GM23338 (cell line): Measurements from ENCODE around the gene PCDHGB1. TPM values are rescaled to one million over a fixed set of nuclear protein-coding genes. Genes with fewer than 3 reads are reported as not detected.

ENCODE experiments used
- ATAC-seq: fragments of 200-7000 bp; cut with Tn5 transposase; 3 replicates; pipeline ENCODE4 v1.9.1; 2020
- DNase-seq: peaks from one replicate; pipeline ENCODE4 v3.0.0-alpha.2; 2015; ENCODE audit warnings: low spot score
- H2AFZ ChIP-seq: fragments of 200-600 bp; sonication (generic); 2 replicates; pipeline ENCODE4 v1.8.0; 2016; ENCODE audit warnings: antibody characterized with exemption, mild to moderate bottlenecking, moderate library complexity
- H3F3A ChIP-seq: fragments of 200-600 bp; sonication (generic); replicated peaks from 2 replicates; pipeline ENCODE4 v1.8.0; 2017; ENCODE audit warnings: antibody characterized with exemption, mixed run types, low read depth
- H3K27ac ChIP-seq: fragments of 200-600 bp; sonication (generic); 2 replicates; pipeline ENCODE4 v1.6.1; 2016; ENCODE audit warnings: low read depth
- H3K27me3 ChIP-seq: fragments of 200-600 bp; sonication (generic); 2 replicates; pipeline ENCODE4 v1.8.0; 2016; ENCODE audit warnings: mild to moderate bottlenecking, mixed run types, moderate library complexity; ENCODE audit not compliant: insufficient read depth
- H3K36me3 ChIP-seq: fragments of 200-600 bp; sonication (generic); 2 replicates; pipeline ENCODE4 v1.8.0; 2016; ENCODE audit warnings: mild to moderate bottlenecking; ENCODE audit not compliant: insufficient read depth
- H3K4me1 ChIP-seq: fragments of 200-600 bp; sonication (generic); 2 replicates; pipeline ENCODE4 v1.8.0; 2016; ENCODE audit warnings: mild to moderate bottlenecking, moderate library complexity; ENCODE audit not compliant: insufficient read depth
- H3K4me2 ChIP-seq: fragments of 200-600 bp; sonication (generic); 2 replicates; pipeline ENCODE4 v1.7.1; 2017; ENCODE audit warnings: mixed run types
- H3K4me3 ChIP-seq: fragments of 200-600 bp; sonication (generic); 2 replicates; pipeline ENCODE4 v1.6.1; 2016; ENCODE audit warnings: mixed run types
- H3K79me2 ChIP-seq: fragments of 200-600 bp; sonication (generic); replicated peaks from 2 replicates; pipeline ENCODE4 v1.8.0; 2017; ENCODE audit warnings: mild to moderate bottlenecking; ENCODE audit not compliant: insufficient read depth
- H3K9me2 ChIP-seq: fragments of 200-600 bp; sonication (generic); 2 replicates; pipeline ENCODE4 v1.8.0; 2017; ENCODE audit not compliant: insufficient read depth
- H4K20me1 ChIP-seq: fragments of 200-600 bp; sonication (generic); replicated peaks from 2 replicates; pipeline ENCODE4 v1.8.0; 2017; ENCODE audit warnings: mild to moderate bottlenecking; ENCODE audit not compliant: insufficient read depth
- H3K27ac Mint-ChIP-seq: 2 replicates; pipeline ENCODE4 v1.8.0; 2020; ENCODE audit warnings: inconsistent platforms, mild to moderate bottlenecking, moderate library complexity, mixed read lengths
- H3K27me3 Mint-ChIP-seq: 3 replicates; pipeline ENCODE4 v1.8.0; 2022; ENCODE audit warnings: low read depth, mild to moderate bottlenecking, moderate library complexity, mixed read lengths, inconsistent platforms; ENCODE audit not compliant: insufficient read depth, poor library complexity
- H3K36me3 Mint-ChIP-seq: 3 replicates; pipeline ENCODE4 v1.8.0; 2021; ENCODE audit warnings: low read depth, mild to moderate bottlenecking, inconsistent platforms, moderate library complexity, mixed read lengths
- H3K4me1 Mint-ChIP-seq: 3 replicates; pipeline ENCODE4 v1.8.0; 2020; ENCODE audit warnings: mild to moderate bottlenecking, inconsistent platforms, mixed read lengths
- H3K4me3 Mint-ChIP-seq: 3 replicates; pipeline ENCODE4 v1.8.0; 2021; ENCODE audit warnings: moderate library complexity, mild to moderate bottlenecking, inconsistent platforms, mixed read lengths
- H3K9me3 Mint-ChIP-seq: 3 replicates; pipeline ENCODE4 v1.8.0; 2020; ENCODE audit warnings: moderate library complexity, mild to moderate bottlenecking, inconsistent platforms, mixed read lengths
- CREB1 ChIP-seq: fragments of 250-450 bp; sonication (Bioruptor Pico); IDR thresholded peaks from 2 replicates; pipeline ENCODE4 v1.5.0; 2020; ENCODE audit warnings: low read depth, mild to moderate bottlenecking, moderate library complexity
- CTCF ChIP-seq, 2 experiments: fragments of 200-600 bp in 1 of 2; sonication (generic) in 1 of 2; conservative IDR thresholded peaks; 2 replicates each; pipeline versions ENCODE4 v1.5.1 to v1.6.1; 2016 to 2017; ENCODE audit warnings: antibody characterized with exemption in 2 of 2, low read depth in 2 of 2, mild to moderate bottlenecking in 2 of 2, moderate library complexity in 1 of 2
- ETS1 ChIP-seq: IDR thresholded peaks from 2 replicates; pipeline ENCODE4 v1.6.1; 2016; ENCODE audit warnings: antibody characterized with exemption
- EZH2 ChIP-seq: fragments of 200-600 bp; sonication (generic); IDR thresholded peaks from one replicate; pipeline ENCODE4 v1.8.0; 2017; ENCODE audit warnings: antibody characterized with exemption, mild to moderate bottlenecking, low read depth; ENCODE audit not compliant: unreplicated experiment
- EZH2phosphoT487 ChIP-seq: fragments of 200-600 bp; sonication (generic); IDR thresholded peaks from one replicate; pipeline ENCODE4 v1.8.1; 2018; ENCODE audit warnings: antibody characterized with exemption; ENCODE audit not compliant: unreplicated experiment
- JUNB ChIP-seq: IDR thresholded peaks from one replicate; pipeline ENCODE4 v1.6.1; 2016; ENCODE audit warnings: antibody characterized with exemption; ENCODE audit not compliant: unreplicated experiment
- NANOG ChIP-seq: IDR thresholded peaks from 2 replicates; pipeline ENCODE4 v1.6.1; 2016; ENCODE audit warnings: antibody characterized with exemption, borderline replicate concordance
- POLR2AphosphoS5 ChIP-seq: IDR thresholded peaks from 2 replicates; pipeline ENCODE4 v1.6.1; 2016; ENCODE audit warnings: antibody characterized with exemption, low read depth
- REST ChIP-seq: IDR thresholded peaks from one replicate; pipeline ENCODE4 v1.6.1; 2018; ENCODE audit warnings: antibody characterized with exemption; ENCODE audit not compliant: unreplicated experiment
- STAT1 ChIP-seq: IDR thresholded peaks from one replicate; pipeline ENCODE4 v1.6.1; 2016; ENCODE audit warnings: antibody characterized with exemption; ENCODE audit not compliant: unreplicated experiment
- ZNF114 ChIP-seq: fragments of 250-450 bp; sonication (Bioruptor Pico); IDR thresholded peaks from 2 replicates; pipeline ENCODE4 v1.5.0; 2020; ENCODE audit warnings: mild to moderate bottlenecking, moderate library complexity
- ZNF331 ChIP-seq: fragments of 250-450 bp; sonication (Bioruptor Pico); IDR thresholded peaks from 2 replicates; pipeline ENCODE4 v1.5.0; 2020; ENCODE audit warnings: low read depth, mild to moderate bottlenecking, moderate library complexity
- ZNF462 ChIP-seq: fragments of 250-450 bp; sonication (Bioruptor Pico); IDR thresholded peaks from 2 replicates; pipeline ENCODE4 v1.5.0; 2020; ENCODE audit warnings: mild to moderate bottlenecking, moderate library complexity
- polyA plus RNA-seq: library from polyadenylated mRNA; unstranded; fragments of >200 nt; fragmentation: Nextera tagmentation; extraction: Ambion mirVana; gene quantifications from 2 replicates; pipeline ENCODE4 v1.2.1, GENCODE V29; 2016
- total RNA-seq: library from RNA; depleted of rRNA; stranded (reverse); fragments of >200 nt; shearing (Covaris generic); gene quantifications from 2 replicates; pipeline ENCODE4 v1.2.3, GENCODE V29; 2014

PCDHGB1 gene
- total and polyA plus RNA-seq, 2 experiments from 2014 or later: 0.74 to 9.1 TPM

GRCh38 chr5:141322261-141322660 lies 27.6 kb upstream of the PCDHGB1 start:
- peaks cover 12% of the 10 kb centered on the region for H3K4me1 Mint-ChIP-seq
- H3K27me3 Mint-ChIP-seq: peaks cover 14% of the 10 kb centered on the region
- 0 out of 2 replicates have a peak, but pooled peaks cover 3% of the 10 kb centered on the region for H3K9me2 ChIP-seq
- H3K4me3 ChIP-seq: no peak overlapping the region
- no peak for ATAC-seq
- H3K9me3 Mint-ChIP-seq: peaks cover 50% of the 10 kb centered on the region
- H3K36me3 Mint-ChIP-seq: peaks cover 43% of the 10 kb centered on the region
- no peaks in the 10 kb centered on the region for H3K27me3 ChIP-seq
- peaks cover 32% of the 10 kb centered on the region for H3K79me2 ChIP-seq
- H4K20me1 ChIP-seq: peaks cover 17% of the 10 kb centered on the region
- no peak overlapping the region for H2AFZ ChIP-seq
- H3K36me3 ChIP-seq: peaks cover 13% of the 10 kb centered on the region
- TF ChIP-seq STAT1 (no peak), ZNF331 (CRISPR knock-in tag) (no peak), ETS1 (no peak), ZNF114 (CRISPR knock-in tag) (no peak), POLR2AphosphoS5 (no peak), JUNB (no peak), CREB1 (no peak), CTCF (conservative IDR thresholded peaks at IDR 0.05; ENCODE audit: low read depth in 2 of 2) (no peak), REST (no peak), EZH2phosphoT487 (no peak), ZNF462 (CRISPR knock-in tag) (no peak), NANOG (no peak), EZH2 (no peak)
- DNase-seq: no peak
- no peak overlapping the region for H3K27ac Mint-ChIP-seq
- H3F3A ChIP-seq: no peaks in the 10 kb centered on the region
- no peak overlapping the region for H3K4me2 ChIP-seq
- peaks cover 14% of the 10 kb centered on the region; the same call in 1 of the 2 replicates for H3K4me1 ChIP-seq
- 0 out of 3 replicates have a peak overlapping the region, but pooled peaks have one; percentile 32 for H3K4me3 Mint-ChIP-seq
- H3K27ac ChIP-seq: no peak overlapping the region
